HuH-7 (cell line): Measurements from ENCODE around the gene CADM1.

Experiments
- DNase-seq: peaks from one replicate; pipeline ENCODE4 v3.0.0; 2011; ENCODE audit warnings: low spot score

Gene CADM1

GRCh38 chr11:115181538-115181937 lies 322.7 kb downstream of the CADM1 start:
- no peak for DNase-seq

DNA sequence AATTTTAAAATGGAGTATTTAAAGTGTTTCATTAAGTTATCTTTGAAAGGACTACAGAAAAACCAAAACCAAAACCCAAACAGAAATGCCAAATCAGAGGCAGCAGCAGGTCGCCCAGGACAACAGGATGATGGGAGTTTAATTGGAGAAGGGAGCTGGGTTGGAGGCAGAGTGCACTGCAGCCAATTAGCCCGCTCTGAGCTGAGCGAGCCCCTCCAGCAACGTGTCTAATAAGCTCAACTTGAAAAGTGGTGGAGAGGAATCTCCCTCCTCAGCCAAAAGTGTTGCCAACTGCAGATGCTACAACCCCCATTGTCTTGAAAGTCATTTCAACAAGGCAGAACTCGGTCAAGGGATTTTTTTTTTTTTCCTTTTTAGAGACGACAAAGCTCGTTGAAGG lies 323.9 kb downstream of the CADM1 start:
- DNase-seq, result no peak

GRCh38 chr11:115179636-115180035 lies 324.6 kb downstream of the CADM1 start:
- DNase-seq, result no peak

DNA sequence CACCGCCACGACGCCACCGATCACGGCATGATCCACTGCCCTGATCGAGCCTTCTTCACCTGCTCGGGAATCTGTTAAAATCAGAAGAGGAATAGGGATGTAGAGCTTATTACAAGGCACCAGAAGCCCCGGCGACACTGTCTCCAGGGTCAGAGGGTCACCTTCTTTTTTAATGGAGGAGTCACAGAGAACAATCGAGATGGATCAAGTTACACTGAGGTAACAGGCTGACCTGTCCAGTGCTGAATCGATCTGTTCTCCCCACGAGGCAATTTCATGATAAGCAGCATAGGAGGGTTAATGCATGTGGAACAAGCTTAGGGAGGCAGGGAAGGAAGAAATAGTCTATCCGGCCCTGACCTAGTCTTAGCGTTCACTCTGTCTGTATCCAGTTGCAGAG lies 325.5 kb downstream of the CADM1 start:
- DNase-seq, result no peak

- no peak for DNase-seq
These were observed 331.1 kb downstream of the CADM1 start for GRCh38 chr11:115173136-115173535.

DNA sequence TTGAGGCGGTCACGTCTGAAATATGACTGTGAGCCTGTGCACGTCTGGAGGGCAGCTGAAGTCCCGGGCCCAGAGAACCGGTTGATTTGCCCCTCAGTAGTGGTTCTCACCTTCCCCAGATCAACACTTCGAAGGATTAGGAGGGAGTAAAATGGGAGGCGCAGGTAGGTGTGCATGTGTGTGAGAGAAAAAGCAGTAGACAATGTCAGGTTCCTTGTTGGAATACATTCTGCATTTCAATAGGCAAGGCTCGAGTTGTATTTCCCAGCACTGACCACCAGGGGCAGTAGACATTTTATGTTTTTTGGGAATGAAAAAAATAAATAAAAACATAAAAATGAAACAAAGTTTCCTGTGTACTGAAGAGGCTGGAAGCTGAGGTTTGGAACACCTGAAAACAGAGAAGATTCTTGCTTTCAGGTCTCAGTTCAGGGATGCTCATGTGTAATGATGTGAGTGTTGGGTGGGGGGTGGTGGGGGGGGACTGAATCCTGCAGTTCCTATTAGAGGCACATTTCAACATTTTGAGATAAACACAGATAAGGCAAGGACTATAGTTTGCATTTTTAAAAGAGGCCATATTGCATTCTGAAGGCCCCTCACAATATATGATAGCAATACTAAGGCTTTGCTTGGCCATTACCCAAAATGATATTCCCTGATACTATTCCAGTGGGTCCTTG lies 333.9 kb downstream of the CADM1 start:
- peak; percentile 28 for DNase-seq

DNA sequence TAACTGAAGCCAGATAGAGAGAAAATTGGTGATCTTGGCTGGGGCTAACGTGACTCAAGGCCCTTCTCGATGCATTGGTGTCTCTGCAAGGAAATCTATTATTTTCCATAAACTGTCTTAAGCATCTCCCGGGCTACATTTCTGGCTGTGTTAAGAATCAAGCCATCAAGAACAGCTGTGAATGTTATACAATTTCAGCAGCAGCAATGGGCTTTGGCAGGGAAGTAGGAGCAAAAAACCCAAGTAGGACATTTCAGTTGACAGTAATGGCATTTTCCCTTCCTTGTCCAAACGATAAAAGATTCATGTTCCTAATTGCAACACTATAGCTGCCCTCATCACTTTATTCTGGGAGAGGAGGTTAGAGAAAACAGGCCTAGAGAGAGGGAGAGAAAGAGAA lies 335.0 kb downstream of the CADM1 start:
- no peak for DNase-seq

DNA sequence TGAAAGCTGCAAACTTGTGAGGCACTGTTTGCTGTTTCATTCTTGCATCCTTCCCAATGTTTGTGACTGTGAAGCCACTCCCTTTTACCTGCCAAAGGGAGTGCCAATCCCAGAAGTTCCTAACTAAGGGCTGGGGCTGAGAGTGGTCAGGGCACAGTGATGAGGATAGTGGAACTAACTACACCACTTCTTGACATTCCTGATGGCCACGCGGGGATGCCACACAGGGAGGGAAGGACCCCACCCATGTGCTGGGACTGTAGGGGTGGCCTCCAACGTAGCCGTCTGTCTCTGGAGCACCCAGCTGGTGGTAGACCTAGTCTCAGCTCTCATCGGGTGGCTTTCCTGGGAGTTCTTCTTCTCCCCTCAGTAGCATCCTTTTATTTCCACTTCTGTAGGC lies 335.5 kb downstream of the CADM1 start:
- no peak for DNase-seq

DNA sequence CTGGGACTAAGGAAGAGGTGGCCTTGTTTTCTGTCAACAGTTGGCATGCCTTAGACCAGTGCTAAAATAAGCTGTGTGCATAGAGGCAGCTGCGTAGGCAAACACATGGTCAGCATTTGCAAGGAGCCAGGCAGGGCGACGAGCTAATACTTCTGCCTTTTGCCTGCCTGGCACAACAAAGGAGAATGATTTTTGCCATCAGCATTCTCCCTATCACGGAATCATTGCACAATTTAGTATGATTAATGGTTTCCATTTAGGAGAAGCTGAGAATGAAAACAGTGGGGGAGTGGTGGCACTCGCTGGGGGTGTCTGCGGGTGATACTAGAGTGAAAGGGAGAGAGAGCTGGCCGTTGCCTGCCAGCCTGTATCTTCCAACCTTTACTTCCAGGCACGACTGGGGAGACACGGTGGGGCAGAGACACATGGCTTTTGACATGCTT lies 336.0 kb downstream of the CADM1 start:
- no peak for DNase-seq

DNA sequence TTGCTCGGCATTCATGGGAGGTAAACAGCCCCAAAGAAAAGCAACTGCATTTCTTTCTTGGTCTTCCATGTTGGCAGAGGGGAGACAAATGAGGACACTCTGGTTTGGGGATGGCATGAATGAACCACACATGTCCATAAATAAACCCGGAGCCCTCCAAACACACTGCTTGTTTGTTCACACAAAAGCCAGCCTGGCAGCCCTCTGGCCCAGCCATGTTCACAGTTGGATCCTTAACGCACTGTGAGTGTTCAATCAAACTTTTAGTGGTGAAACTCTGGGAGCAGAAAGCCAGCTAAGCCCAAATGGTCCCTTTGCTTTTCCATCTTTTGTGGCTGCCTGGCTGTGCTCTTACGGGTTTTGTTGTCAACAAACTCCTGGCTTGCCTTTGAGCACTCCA lies 336.8 kb downstream of the CADM1 start:
- DNase-seq, result no peak

GRCh38 chr11:115166820-115167219 lies 337.4 kb downstream of the CADM1 start:
- no peak for DNase-seq

DNA sequence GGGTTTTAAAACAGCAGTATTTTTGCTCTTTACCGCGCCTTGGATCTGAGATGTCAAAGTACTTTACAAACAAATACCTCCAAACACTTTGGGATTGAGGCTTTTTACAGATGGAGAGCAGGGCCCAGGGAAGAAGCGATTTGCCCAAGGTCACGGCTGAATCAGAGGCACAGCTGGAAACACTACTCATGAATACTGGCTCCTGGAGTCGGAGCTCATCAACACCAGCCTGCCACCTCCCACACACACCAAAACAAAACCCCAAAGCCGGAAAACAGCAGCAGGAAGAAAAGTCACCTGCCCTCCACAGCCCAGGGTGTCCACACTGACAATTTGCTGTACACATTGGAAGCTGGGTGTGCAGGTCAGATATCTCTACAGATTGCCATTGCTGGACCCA lies 339.4 kb downstream of the CADM1 start:
- no peak for DNase-seq

DNA sequence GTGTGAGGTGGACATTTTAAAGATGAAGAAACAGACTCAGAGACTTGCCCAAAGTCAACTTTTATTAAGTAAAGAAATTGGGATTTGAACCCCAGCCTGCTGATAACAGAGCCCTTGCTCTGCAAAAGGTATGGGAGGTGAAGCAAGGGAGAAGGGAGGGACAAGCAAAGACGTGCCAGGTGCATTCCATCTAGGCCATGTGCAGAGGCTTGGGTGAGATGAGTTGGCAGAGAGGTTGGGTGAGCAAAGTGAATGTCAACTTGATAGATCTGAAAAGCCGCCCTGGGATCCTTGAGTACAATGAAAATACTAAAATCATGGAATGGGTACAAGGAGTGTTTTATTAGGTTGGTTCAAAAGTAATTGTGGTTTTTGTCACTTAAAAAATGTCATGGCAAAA lies 341.3 kb downstream of the CADM1 start:
- DNase-seq, result no peak

DNA sequence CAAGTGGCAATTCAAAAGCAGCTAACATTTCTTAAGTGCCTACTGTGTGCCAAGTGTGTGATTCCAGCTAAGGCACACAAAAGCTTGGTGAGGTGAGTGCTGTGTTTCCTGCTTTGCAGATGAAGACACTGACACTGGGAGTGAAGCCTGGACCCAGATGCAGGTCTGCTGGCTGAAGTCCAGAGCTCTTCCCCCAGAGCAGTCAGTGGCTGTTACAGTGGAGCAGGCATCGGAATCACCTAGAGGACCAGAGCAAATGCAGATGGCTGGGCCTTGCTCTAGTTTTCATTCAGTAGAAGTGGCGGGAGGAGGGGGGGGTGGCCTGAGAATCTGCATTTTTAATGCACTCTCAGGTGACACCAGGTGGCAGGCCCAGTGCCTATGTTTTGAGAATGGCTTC lies 342.3 kb downstream of the CADM1 start:
- no peak for DNase-seq

DNA sequence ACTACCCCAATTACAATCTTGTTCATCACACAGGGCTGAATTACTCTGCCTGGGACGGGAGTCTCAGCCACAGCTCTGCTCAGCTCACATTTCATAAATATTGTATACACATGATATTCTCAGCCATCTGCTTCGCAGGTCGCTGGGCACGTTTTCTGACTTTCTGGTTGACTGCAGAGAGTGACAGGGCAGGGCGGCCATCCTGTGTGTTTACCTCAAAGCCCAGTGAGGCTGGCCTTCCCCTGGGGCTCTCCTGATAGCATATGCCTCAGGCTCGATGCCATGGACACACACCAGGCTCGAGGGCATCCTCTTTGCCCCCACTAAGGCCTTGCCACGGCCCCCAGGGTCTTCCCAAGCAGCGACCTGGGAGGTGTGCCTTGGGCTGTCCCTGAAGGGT lies 345.0 kb downstream of the CADM1 start:
- no peak for DNase-seq

DNA sequence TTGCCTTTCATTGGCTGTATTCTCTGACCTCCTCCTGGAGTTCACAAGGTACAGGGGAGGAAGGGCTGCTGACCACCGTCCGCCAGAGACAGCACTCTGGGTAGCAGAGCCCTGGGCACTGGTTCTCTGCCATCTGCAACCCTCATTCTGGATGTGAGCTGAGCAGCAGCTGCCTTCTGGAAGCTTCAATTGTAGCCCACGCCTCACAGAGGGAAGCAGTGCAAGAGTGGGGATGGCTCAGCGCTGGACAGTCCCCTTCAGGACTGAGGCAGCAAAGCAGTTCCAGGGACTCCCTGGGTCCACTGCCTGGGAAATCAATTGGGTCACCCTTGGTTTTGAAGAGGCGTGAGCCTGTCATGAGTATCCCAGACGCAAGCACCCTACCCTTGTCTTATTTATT lies 346.2 kb downstream of the CADM1 start:
- DNase-seq, result no peak

- DNase-seq, result no peak
These were observed 347.0 kb downstream of the CADM1 start for GRCh38 chr11:115157247-115157646.

GRCh38 chr11:115155978-115156377 lies 348.2 kb downstream of the CADM1 start:
- DNase-seq, result no peak

DNA sequence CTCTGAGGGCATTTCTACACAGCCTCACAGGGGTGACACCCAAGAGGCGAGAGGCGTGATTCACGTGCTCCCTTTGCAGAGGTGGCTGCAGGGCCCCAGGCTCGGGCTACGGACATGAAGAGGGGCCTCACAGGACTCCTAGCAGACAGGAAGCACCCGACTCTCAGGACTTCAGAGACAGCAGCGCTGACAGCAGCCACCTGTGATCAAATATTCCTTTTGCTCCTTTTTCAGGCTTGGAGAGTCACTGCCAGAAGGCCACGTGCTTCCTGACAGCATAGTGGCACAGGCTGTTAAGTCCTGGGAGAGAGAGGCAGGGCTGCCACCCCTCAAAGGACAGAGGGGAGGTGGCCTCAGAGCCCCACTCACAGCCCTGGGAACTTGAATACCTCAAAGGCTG lies 348.9 kb downstream of the CADM1 start:
- DNase-seq, result no peak

GRCh38 chr11:115154355-115154736 lies 349.9 kb downstream of the CADM1 start:
- DNase-seq, result no peak

GRCh38 chr11:115153731-115154354 lies 350.4 kb downstream of the CADM1 start:
- DNase-seq, result no peak

- DNase-seq, result no peak
These were observed 351.1 kb downstream of the CADM1 start for GRCh38 chr11:115153135-115153534.

GRCh38 chr11:115151010-115151409 lies 353.2 kb downstream of the CADM1 start:
- no peak for DNase-seq

DNA sequence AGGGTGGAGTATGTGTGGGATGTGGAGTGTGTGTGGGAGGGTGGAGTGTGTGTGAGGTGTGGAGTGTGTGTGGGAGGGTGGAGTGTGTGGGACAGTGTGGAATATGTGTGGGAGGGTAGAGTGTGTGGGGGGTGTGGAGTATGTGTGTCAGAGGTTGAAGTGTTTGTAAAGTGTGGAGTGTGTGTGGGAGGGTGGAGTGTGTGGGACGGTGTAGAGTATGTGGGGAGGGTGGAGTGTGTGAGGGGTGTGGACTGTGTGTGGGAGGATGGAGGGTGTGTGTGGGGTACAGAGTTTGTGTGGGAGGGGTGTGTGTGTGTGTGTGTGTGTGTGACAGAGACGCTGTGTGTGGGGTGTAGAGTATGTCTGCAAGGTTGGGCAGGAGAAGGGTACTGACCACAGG lies 355.5 kb downstream of the CADM1 start:
- DNase-seq, result no peak
